HG03354 (cell line): ENCODE data around the gene MYF5.

ENCODE experiments used
- ATAC-seq: cut with Tn5 transposase; IDR thresholded peaks from one replicate; pipeline ENCODE4 v1.9.1; 2021; ENCODE audit warnings: mild to moderate bottlenecking; ENCODE audit not compliant: unreplicated experiment, poor library complexity, severe bottlenecking

The MYF5 gene

GRCh38 chr12:80754274-80754673 lies 37.6 kb downstream of the MYF5 start:
- ATAC-seq = no peak

GRCh38 chr12:80756875-80757274 lies 40.2 kb downstream of the MYF5 start:
- no peak for ATAC-seq

GRCh38 chr12:80761838-80762237 lies 45.1 kb downstream of the MYF5 start:
- no peak for ATAC-seq

- peak; percentile 42 for ATAC-seq
Observed at GRCh38 chr12:80763874-80764273, 47.2 kb downstream of the MYF5 start.

DNA sequence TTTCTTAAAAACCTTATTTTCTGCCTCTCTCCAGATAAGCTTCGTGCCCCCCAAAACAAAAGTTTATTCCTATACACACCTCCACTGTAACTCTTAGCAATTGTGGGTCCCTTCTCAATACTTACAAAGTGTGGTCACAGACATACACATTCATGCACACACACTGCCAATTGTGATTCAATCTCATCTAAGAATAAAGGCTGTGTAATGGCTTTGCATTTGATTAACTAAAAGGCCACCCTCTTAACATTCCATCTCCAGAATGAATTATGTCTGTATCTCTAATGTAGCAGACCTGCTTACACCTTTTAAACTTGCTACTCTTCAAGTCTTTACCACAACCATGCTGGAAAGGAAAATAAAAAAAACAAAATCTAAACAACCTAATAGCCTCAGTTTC lies 49.5 kb downstream of the MYF5 start:
- no peak for ATAC-seq

- ATAC-seq = peak; percentile 92
Observed at GRCh38 chr12:80766897-80767296, 50.2 kb downstream of the MYF5 start.
